PC-9 (cell line): ENCODE measurements around the gene TENM4. TPM values are rescaled to one million over a fixed set of nuclear protein-coding genes. Genes with fewer than 3 reads are reported as not detected.

Source experiments
- BruUV-seq: library from RNA; stranded (reverse); fragments of 400-500 nt; replicated peaks from 2 replicates; lab custom pipeline; 2021; lab: Mats Ljungman, UMichigan
- CTCF ChIA-PET: fragments of 300-600 bp; sonication (Branson Sonifier 250); formaldehyde crosslinking; loops from one replicate; lab custom pipeline; 2022; ENCODE audit warnings: antibody characterized with exemption; lab: Charles Lee
- POLR2A ChIA-PET: fragments of 300-600 bp; sonication (Branson Sonifier 250); formaldehyde crosslinking; loops from one replicate; lab custom pipeline; 2022; ENCODE audit warnings: antibody characterized with exemption; ENCODE audit not compliant: unreplicated experiment; lab: Charles Lee
- DNase-seq, 2 experiments: peaks; one replicate each; pipeline versions ENCODE4 v3.0.0 to v3.0.0-alpha.2; 2015 to 2022; ENCODE audit warnings: mixed read lengths in 1 of 2
- H2AFZ ChIP-seq: fragments of 200-600 bp; sonication (generic); 2 replicates; pipeline ENCODE4 v1.8.1; 2017; ENCODE audit warnings: antibody characterized with exemption
- H3F3A ChIP-seq: fragments of 200-600 bp; sonication (generic); 2 replicates; pipeline ENCODE4 v1.8.1; 2017; ENCODE audit warnings: antibody characterized with exemption, mild to moderate bottlenecking, low read depth; ENCODE audit not compliant: insufficient read depth
- H3K27ac ChIP-seq: fragments of 200-600 bp; sonication (generic); 2 replicates; pipeline ENCODE4 v1.6.1; 2016; ENCODE audit warnings: mixed run types
- H3K27me3 ChIP-seq: fragments of 200-600 bp; sonication (generic); 2 replicates; pipeline ENCODE4 v1.6.1; 2016; ENCODE audit warnings: low read depth, mixed run types; ENCODE audit not compliant: insufficient read depth
- H3K36me3 ChIP-seq: fragments of 200-600 bp; sonication (generic); 2 replicates; pipeline ENCODE4 v1.6.1; 2016; ENCODE audit warnings: low read depth, mixed run types
- H3K4me1 ChIP-seq: fragments of 200-600 bp; sonication (generic); replicated peaks from 2 replicates; pipeline ENCODE4 v1.6.1; 2016; ENCODE audit warnings: mixed run types; ENCODE audit not compliant: insufficient read depth
- H3K4me2 ChIP-seq: fragments of 200-600 bp; sonication (generic); 2 replicates; pipeline ENCODE4 v1.6.1; 2017; ENCODE audit warnings: mixed run types
- H3K4me3 ChIP-seq: fragments of 200-600 bp; sonication (generic); 2 replicates; pipeline ENCODE4 v1.6.1; 2016; ENCODE audit warnings: mixed run types
- H3K79me2 ChIP-seq: fragments of 200-600 bp; sonication (generic); 2 replicates; pipeline ENCODE4 v1.6.1; 2017; ENCODE audit warnings: low read depth, mixed run types
- H3K9me2 ChIP-seq: fragments of 200-600 bp; sonication (generic); 2 replicates; pipeline ENCODE4 v1.8.1; 2017; ENCODE audit warnings: mild to moderate bottlenecking; ENCODE audit not compliant: insufficient read depth
- H3K9me3 ChIP-seq: fragments of 200-600 bp; sonication (generic); 2 replicates; pipeline ENCODE4 v1.8.1; 2016; ENCODE audit warnings: low read depth; ENCODE audit not compliant: insufficient read depth
- H4K20me1 ChIP-seq: fragments of 200-600 bp; sonication (generic); 2 replicates; pipeline ENCODE4 v1.8.1; 2017; ENCODE audit not compliant: insufficient read depth
- CTCF ChIP-seq: fragments of 200-600 bp; sonication (generic); conservative IDR thresholded peaks from 2 replicates; pipeline ENCODE4 v1.6.1; 2017; ENCODE audit warnings: mixed run types, antibody characterized with exemption, mild to moderate bottlenecking, moderate library complexity
- EZH2 ChIP-seq: fragments of 200-600 bp; sonication (generic); IDR thresholded peaks from 2 replicates; pipeline ENCODE4 v1.8.0; 2017; ENCODE audit warnings: antibody characterized with exemption, low read depth
- intact Hi-C: fragments of 100-400 bp; cut with micrococcal nuclease; formaldehyde crosslinking; loops from one replicate; pipeline ENCODE4 v1.10.0; 2022; ENCODE audit not compliant: unreplicated experiment
- total RNA-seq: library from RNA; stranded (reverse); gene quantifications from 2 replicates; pipeline ENCODE4 v1.2.3, GENCODE V29; 2021

Gene TENM4
- total RNA-seq, 1 experiment from 2014 or later: not detected

GRCh38 chr11:78667461-78667860 is 773.4 kb downstream of the TENM4 start:
- Histone ChIP-seq H3K4me3 (no peak overlapping the region), H3K27me3 (peaks cover 68% of the 10 kb centered on the region), H3K9me2 (no peaks in the 10 kb centered on the region; the same call in 1 of the 2 replicates), H2AFZ (no peak overlapping the region), H3K4me2 (no peak overlapping the region), H3K4me1 (no peaks in the 10 kb centered on the region), H3K9me3 (no peaks in the 10 kb centered on the region), H4K20me1 (no peaks in the 10 kb centered on the region), H3K79me2 (no peaks in the 10 kb centered on the region), H3F3A (no peaks in the 10 kb centered on the region), H3K36me3 (no peaks in the 10 kb centered on the region), H3K27ac (no peak overlapping the region)
- intact Hi-C loops: no loop called here
- DNase-seq: no peak
- BruUV-seq: no TSS peak
- TF ChIP-seq EZH2: no peak
- TF ChIP-seq CTCF: no peak
- ChIA-PET POLR2A (no interaction called here), CTCF (no interaction called here)

GRCh38 chr11:78666675-78667160 is 774.1 kb downstream of the TENM4 start:
- Histone ChIP-seq H4K20me1 (no peaks in the 10 kb centered on the region), H3K27ac (no peak overlapping the region), H3F3A (no peaks in the 10 kb centered on the region), H2AFZ (no peak overlapping the region), H3K4me2 (no peak overlapping the region), H3K4me1 (no peaks in the 10 kb centered on the region), H3K27me3 (peaks cover 66% of the 10 kb centered on the region), H3K9me3 (no peaks in the 10 kb centered on the region), H3K79me2 (no peaks in the 10 kb centered on the region), H3K36me3 (no peaks in the 10 kb centered on the region), H3K9me2 (no peaks in the 10 kb centered on the region; the same call in 1 of the 2 replicates), H3K4me3 (no peak overlapping the region)
- TF ChIP-seq EZH2: no peak
- no peak for TF ChIP-seq CTCF
- BruUV-seq: no TSS peak
- DNase-seq: no peak
- POLR2A ChIA-PET: no interaction called here
- CTCF ChIA-PET: no interaction called here
- intact Hi-C loops: no loop called here

- no peak overlapping the region for H3K4me2 ChIP-seq
- no peak overlapping the region for H2AFZ ChIP-seq
- no peaks in the 10 kb centered on the region for H3K79me2 ChIP-seq
- no peak overlapping the region for H3K4me3 ChIP-seq
- ChIA-PET POLR2A (no interaction called here), CTCF (no interaction called here)
- H3K27ac ChIP-seq: no peak overlapping the region
- H3K27me3 ChIP-seq: peaks cover 66% of the 10 kb centered on the region
- H3K36me3 ChIP-seq: no peaks in the 10 kb centered on the region
- BruUV-seq: no TSS peak
- TF ChIP-seq CTCF: no peak
- TF ChIP-seq EZH2: no peak
- no peak for DNase-seq
- no peaks in the 10 kb centered on the region; the same call in 1 of the 2 replicates for H3K9me2 ChIP-seq
- intact Hi-C loops: no loop called here
- H3K4me1 ChIP-seq: no peaks in the 10 kb centered on the region
- H3F3A ChIP-seq: no peaks in the 10 kb centered on the region
- H4K20me1 ChIP-seq: no peaks in the 10 kb centered on the region
- H3K9me3 ChIP-seq: no peaks in the 10 kb centered on the region
Measured at GRCh38 chr11:78664636-78665035, 776.2 kb downstream of the TENM4 start.
